Measurements from ENCODE around the gene QSER1. TPM values are rescaled to one million over a fixed set of nuclear protein-coding genes. Genes with fewer than 3 reads are reported as not detected.

QSER1 gene
- total and polyA plus RNA-seq, 9 of the 15 experiments (the other 6 are each of a cell fraction or from before 2014, with no cell fraction given) = 5.8 to 33.6 (median 22.3) TPM

DNA sequence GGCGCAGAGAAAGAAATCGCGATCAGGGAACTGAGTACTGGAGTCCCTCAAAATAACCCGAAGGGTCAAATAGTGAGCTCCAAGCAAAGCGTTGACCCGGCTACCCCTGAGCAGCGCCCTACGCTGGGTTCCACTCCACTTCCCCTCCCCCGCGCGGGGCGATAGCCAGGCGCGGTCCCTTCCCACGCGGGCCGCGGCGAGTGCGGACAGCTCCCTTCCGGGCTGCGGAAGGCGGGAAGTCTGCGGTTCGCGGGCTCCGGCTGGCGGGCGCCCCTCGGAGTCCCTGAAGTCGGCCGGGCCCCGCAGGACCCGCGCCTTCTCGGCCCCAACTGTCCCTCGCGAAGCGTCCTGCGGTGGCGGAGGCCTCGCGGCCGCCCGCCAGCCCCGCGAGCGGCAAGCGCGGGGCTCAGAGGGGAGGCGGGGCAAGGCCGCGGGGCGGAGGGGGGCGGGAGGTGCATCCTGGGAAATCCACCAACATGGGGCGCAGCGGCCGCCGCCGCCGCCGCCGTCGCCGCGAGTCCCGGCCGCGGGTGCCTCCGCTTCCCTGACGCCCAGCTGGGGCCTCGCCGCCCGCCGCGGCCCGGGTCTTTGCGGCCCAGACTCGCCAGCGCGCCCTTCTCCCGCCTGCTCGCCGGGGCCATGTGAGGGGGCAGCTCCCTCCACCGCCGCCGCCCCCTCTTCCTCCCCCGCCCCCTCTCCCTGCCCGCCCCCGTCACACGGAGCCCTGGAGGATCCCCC is at the start of gene QSER1 (continued):
- TF ChIP-seq TFAP4 (CRISPR knock-in tag; IDR thresholded peaks at IDR 0.05; ENCODE audit: borderline replicate concordance) (peak; percentile 85; the same call in 1 of the 2 replicates), USF1 (CRISPR knock-in tag; IDR thresholded peaks at IDR 0.05) (no peak), NR3C1 (CRISPR knock-in tag; IDR thresholded peaks at IDR 0.05) (0 out of 2 replicates have a peak, but pooled peaks have one; percentile 51), SMAD4 (CRISPR knock-in tag; conservative IDR thresholded peaks at IDR 0.05) (peak; percentile 97), TEAD1 (CRISPR knock-in tag; IDR thresholded peaks at IDR 0.05) (peak in 1 of 2 experiments; percentile 86; a peak in 1 of 4 replicates), ATF1 (CRISPR knock-in tag; IDR thresholded peaks at IDR 0.05) (no peak), ATF1 (tag; IDR thresholded peaks at IDR 0.05) (peak; percentile 66), TBP (optimal IDR thresholded peaks at IDR 0.05; ENCODE audit: low read depth, low read length) (peak; percentile 43), ZNF511 (CRISPR knock-in tag; IDR thresholded peaks at IDR 0.05) (peak; percentile 88), CBX3 (IDR thresholded peaks at IDR 0.05; ENCODE audit: borderline replicate concordance in 1 of 2, low read length in 2 of 2) (no peak), BRD4 (IDR thresholded peaks at IDR 0.05) (peak; percentile 86; the same call in 1 of the 2 replicates)
- TF ChIP-seq, protein P1, sequence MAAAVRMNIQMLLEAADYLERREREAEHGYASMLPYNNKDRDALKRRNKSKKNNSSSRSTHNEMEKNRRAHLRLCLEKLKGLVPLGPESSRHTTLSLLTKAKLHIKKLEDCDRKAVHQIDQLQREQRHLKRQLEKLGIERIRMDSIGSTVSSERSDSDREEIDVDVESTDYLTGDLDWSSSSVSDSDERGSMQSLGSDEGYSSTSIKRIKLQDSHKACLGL (CRISPR knock-in tag; IDR thresholded peaks at IDR 0.05; ENCODE audit: borderline replicate concordance, poor library complexity, severe bottlenecking) = peak; percentile 24
- TF ChIP-seq, protein P2, sequence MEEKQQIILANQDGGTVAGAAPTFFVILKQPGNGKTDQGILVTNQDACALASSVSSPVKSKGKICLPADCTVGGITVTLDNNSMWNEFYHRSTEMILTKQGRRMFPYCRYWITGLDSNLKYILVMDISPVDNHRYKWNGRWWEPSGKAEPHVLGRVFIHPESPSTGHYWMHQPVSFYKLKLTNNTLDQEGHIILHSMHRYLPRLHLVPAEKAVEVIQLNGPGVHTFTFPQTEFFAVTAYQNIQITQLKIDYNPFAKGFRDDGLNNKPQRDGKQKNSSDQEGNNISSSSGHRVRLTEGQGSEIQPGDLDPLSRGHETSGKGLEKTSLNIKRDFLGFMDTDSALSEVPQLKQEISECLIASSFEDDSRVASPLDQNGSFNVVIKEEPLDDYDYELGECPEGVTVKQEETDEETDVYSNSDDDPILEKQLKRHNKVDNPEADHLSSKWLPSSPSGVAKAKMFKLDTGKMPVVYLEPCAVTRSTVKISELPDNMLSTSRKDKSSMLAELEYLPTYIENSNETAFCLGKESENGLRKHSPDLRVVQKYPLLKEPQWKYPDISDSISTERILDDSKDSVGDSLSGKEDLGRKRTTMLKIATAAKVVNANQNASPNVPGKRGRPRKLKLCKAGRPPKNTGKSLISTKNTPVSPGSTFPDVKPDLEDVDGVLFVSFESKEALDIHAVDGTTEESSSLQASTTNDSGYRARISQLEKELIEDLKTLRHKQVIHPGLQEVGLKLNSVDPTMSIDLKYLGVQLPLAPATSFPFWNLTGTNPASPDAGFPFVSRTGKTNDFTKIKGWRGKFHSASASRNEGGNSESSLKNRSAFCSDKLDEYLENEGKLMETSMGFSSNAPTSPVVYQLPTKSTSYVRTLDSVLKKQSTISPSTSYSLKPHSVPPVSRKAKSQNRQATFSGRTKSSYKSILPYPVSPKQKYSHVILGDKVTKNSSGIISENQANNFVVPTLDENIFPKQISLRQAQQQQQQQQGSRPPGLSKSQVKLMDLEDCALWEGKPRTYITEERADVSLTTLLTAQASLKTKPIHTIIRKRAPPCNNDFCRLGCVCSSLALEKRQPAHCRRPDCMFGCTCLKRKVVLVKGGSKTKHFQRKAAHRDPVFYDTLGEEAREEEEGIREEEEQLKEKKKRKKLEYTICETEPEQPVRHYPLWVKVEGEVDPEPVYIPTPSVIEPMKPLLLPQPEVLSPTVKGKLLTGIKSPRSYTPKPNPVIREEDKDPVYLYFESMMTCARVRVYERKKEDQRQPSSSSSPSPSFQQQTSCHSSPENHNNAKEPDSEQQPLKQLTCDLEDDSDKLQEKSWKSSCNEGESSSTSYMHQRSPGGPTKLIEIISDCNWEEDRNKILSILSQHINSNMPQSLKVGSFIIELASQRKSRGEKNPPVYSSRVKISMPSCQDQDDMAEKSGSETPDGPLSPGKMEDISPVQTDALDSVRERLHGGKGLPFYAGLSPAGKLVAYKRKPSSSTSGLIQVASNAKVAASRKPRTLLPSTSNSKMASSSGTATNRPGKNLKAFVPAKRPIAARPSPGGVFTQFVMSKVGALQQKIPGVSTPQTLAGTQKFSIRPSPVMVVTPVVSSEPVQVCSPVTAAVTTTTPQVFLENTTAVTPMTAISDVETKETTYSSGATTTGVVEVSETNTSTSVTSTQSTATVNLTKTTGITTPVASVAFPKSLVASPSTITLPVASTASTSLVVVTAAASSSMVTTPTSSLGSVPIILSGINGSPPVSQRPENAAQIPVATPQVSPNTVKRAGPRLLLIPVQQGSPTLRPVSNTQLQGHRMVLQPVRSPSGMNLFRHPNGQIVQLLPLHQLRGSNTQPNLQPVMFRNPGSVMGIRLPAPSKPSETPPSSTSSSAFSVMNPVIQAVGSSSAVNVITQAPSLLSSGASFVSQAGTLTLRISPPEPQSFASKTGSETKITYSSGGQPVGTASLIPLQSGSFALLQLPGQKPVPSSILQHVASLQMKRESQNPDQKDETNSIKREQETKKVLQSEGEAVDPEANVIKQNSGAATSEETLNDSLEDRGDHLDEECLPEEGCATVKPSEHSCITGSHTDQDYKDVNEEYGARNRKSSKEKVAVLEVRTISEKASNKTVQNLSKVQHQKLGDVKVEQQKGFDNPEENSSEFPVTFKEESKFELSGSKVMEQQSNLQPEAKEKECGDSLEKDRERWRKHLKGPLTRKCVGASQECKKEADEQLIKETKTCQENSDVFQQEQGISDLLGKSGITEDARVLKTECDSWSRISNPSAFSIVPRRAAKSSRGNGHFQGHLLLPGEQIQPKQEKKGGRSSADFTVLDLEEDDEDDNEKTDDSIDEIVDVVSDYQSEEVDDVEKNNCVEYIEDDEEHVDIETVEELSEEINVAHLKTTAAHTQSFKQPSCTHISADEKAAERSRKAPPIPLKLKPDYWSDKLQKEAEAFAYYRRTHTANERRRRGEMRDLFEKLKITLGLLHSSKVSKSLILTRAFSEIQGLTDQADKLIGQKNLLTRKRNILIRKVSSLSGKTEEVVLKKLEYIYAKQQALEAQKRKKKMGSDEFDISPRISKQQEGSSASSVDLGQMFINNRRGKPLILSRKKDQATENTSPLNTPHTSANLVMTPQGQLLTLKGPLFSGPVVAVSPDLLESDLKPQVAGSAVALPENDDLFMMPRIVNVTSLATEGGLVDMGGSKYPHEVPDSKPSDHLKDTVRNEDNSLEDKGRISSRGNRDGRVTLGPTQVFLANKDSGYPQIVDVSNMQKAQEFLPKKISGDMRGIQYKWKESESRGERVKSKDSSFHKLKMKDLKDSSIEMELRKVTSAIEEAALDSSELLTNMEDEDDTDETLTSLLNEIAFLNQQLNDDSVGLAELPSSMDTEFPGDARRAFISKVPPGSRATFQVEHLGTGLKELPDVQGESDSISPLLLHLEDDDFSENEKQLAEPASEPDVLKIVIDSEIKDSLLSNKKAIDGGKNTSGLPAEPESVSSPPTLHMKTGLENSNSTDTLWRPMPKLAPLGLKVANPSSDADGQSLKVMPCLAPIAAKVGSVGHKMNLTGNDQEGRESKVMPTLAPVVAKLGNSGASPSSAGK (IDR thresholded peaks at IDR 0.05) = peak; percentile 70
